Caco-2 (cell line): ENCODE data around the gene COMTD1. TPM values are rescaled to one million over a fixed set of nuclear protein-coding genes. Genes with fewer than 3 reads are reported as not detected.

Experiments
- BruUV-seq: library from RNA; stranded (reverse); fragments of 400-500 nt; replicated peaks from 2 replicates; lab custom pipeline; 2021; lab: Mats Ljungman, UMichigan
- CTCF ChIA-PET: fragments of 300-600 bp; sonication (Branson Sonifier 250); formaldehyde crosslinking; loops from one replicate; lab custom pipeline; 2022; ENCODE audit warnings: antibody characterized with exemption; lab: Charles Lee
- POLR2A ChIA-PET: fragments of 300-600 bp; sonication (Branson Sonifier 250); formaldehyde crosslinking; loops from one replicate; lab custom pipeline; 2022; ENCODE audit warnings: antibody characterized with exemption; lab: Charles Lee
- DNase-seq, 2 experiments: peaks; one replicate each; pipeline versions ENCODE4 v3.0.0 to v3.0.0-alpha.2; 2020 to 2022
- H3K27me3 ChIP-seq: replicated peaks from 2 replicates; pipeline ENCODE4 v1.6.0; 2011; ENCODE audit warnings: low read length; ENCODE audit not compliant: control insufficient read depth, insufficient read depth
- H3K36me3 ChIP-seq: 2 replicates; pipeline ENCODE4 v1.5.1; 2011; ENCODE audit warnings: low read length; ENCODE audit not compliant: control insufficient read depth, insufficient read depth
- H3K4me1 ChIP-seq: fragments of 250-450 bp; sonication (Bioruptor Pico); 2 replicates; pipeline ENCODE4 v1.5.1; 2020; ENCODE audit warnings: mild to moderate bottlenecking
- H3K4me3 ChIP-seq: 2 replicates; pipeline ENCODE4 v1.5.1; 2011; ENCODE audit warnings: low read depth, mild to moderate bottlenecking, control low read depth, low read length
- H3K9me3 ChIP-seq: fragments of 250-450 bp; sonication (Bioruptor Pico); 2 replicates; pipeline ENCODE4 v1.5.1; 2020; ENCODE audit warnings: mild to moderate bottlenecking, moderate library complexity
- H3K27ac Mint-ChIP-seq: one replicate; pipeline ENCODE4 v1.8.0; 2022; ENCODE audit warnings: mixed read lengths; ENCODE audit not compliant: unreplicated experiment
- H3K27me3 Mint-ChIP-seq: one replicate; pipeline ENCODE4 v1.8.0; 2022; ENCODE audit warnings: mixed read lengths; ENCODE audit not compliant: insufficient read depth, unreplicated experiment
- H3K36me3 Mint-ChIP-seq: one replicate; pipeline ENCODE4 v1.8.0; 2022; ENCODE audit warnings: mild to moderate bottlenecking, mixed read lengths; ENCODE audit not compliant: insufficient read depth, unreplicated experiment
- H3K4me1 Mint-ChIP-seq: one replicate; pipeline ENCODE4 v1.8.0; 2022; ENCODE audit warnings: low read depth, mixed read lengths; ENCODE audit not compliant: unreplicated experiment
- H3K4me3 Mint-ChIP-seq: one replicate; pipeline ENCODE4 v1.8.0; 2022; ENCODE audit warnings: mild to moderate bottlenecking, moderate library complexity, mixed read lengths; ENCODE audit not compliant: unreplicated experiment
- H3K9me3 Mint-ChIP-seq: one replicate; pipeline ENCODE4 v1.8.0; 2022; ENCODE audit warnings: mixed read lengths; ENCODE audit not compliant: unreplicated experiment
- CTCF ChIP-seq, 2 experiments: fragments of 200-600 bp in 1 of 2; IDR thresholded peaks; 1 replicate in 1 of 2; 2 replicates in 1 of 2; pipeline versions ENCODE4 v1.5.1 to v1.8.0; 2011 to 2022; ENCODE audit warnings: antibody characterized with exemption in 1 of 2, control low read depth in 1 of 2, inconsistent platforms in 1 of 2, low read depth in 1 of 2, low read length in 1 of 2, mild to moderate bottlenecking in 1 of 2, moderate library complexity in 1 of 2; ENCODE audit not compliant: insufficient read depth in 1 of 2, severe bottlenecking in 1 of 2, unreplicated experiment in 1 of 2
- intact Hi-C: fragments of 100-400 bp; cut with micrococcal nuclease; formaldehyde crosslinking; loops from one replicate; pipeline ENCODE4 v1.10.0; 2022; ENCODE audit not compliant: unreplicated experiment
- total RNA-seq: library from RNA; stranded (reverse); gene quantifications from 2 replicates; pipeline ENCODE4 v1.2.3, GENCODE V29; 2022

COMTD1 gene
- total RNA-seq, 1 experiment from 2014 or later, result 38.7 TPM

DNA sequence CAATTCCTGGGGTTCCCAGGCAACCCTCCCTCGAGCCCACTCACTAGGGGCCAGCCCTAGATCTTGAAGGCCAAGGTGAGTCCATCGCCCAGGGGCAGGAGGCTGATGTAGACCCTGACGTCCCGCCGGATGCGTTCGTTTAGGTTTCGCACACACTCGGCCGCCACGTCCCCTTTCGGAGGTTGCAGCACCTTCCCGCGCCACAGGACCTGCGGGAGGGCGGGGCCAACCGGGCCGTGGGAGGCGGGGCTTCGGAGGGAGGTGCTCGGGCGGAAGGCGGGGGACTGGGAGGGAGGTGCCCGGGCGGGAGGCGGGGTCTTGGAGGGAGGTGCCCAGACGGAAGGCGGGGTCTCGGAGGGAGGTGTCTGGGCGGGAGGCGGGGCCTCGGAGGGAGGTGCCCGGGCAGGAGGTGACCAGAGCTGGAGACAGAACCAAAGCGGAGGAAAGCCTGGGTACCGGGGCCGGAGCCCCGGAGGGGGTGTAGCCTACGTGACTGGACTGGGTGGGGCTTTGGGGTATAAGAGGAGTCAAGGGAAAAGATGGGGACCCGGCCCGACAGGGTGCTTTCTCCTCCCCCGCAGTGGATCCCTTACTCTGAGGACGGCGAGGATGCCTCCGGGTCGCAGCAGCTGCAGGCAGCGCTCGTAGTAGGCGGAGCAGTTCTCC is 1.6 kb downstream of the COMTD1 start:
- peak overlapping the region; percentile 85 for H3K4me3 Mint-ChIP-seq
- H3K36me3 ChIP-seq, result peaks cover 9% of the 10 kb centered on the region
- no peaks in the 10 kb centered on the region for H3K27me3 ChIP-seq
- peaks cover 57% of the 10 kb centered on the region for H3K36me3 Mint-ChIP-seq
- H3K4me1 Mint-ChIP-seq, result peaks cover 41% of the 10 kb centered on the region
- H3K9me3 ChIP-seq, result no peaks in the 10 kb centered on the region
- ChIA-PET POLR2A (interaction anchor here (0.5 to 3.1 kb wide), 6 partner anchors 9 to 1979 kb away, joined by 3 to 32 read pairs (median 4); partner anchors contain the start of gene VDAC2), CTCF (interaction anchor here (0.6 to 3.5 kb wide), 8 partner anchors 9 to 991 kb away, joined by 3 to 108 read pairs (median 4); partner anchors contain the start of gene KAT6B)
- TF ChIP-seq CTCF (IDR thresholded peaks at IDR 0.05; ENCODE audit: insufficient read depth in 1 of 2, low read depth in 1 of 2, low read length in 1 of 2, severe bottlenecking in 1 of 2, unreplicated experiment in 1 of 2), result no peak
- no peaks in the 10 kb centered on the region for H3K9me3 Mint-ChIP-seq
- H3K27me3 Mint-ChIP-seq, result no peaks in the 10 kb centered on the region
- peaks cover 51% of the 10 kb centered on the region for H3K4me1 ChIP-seq
- DNase-seq, result peak; percentile 98
- intact Hi-C loops, result loop anchor here (1.0 to 10.0 kb wide), 4 partner anchors 9 to 969 kb away; no protein-coding TSS in a partner anchor
- BruUV-seq, result TSS peak; percentile 24
- H3K27ac Mint-ChIP-seq, result peak overlapping the region; percentile 34
- peak overlapping the region; percentile 89 for H3K4me3 ChIP-seq

DNA sequence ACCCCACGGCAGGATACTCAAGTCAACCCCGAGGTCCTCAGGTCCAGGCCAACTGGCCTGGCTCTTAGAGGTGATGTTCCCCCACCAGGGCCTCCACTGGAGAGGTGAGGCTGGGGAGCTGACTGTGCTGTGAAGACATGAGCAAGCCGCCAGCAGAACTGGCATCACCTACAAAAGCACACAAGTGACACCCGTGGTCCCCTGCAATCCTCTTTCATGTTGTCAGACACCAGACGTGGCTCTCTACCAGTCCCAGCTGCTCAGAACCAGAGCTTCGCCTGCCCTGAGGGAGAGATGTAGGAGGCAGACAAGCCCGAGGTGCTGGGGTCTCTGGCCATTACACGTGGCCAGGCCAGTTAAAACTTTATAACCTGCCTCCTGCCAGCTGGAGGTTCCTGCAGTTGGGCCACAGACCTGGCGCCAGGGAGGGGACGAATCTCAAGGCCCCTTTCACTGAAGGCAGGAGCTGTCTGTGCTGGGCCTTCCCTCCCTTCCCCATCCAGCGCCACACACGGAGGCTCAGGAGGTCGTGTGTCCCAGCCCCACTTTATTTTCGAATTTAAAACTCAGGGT is 2.2 kb downstream of the COMTD1 start:
- Mint-ChIP-seq H3K4me1 (peaks cover 47% of the 10 kb centered on the region), H3K27me3 (no peaks in the 10 kb centered on the region), H3K36me3 (peaks cover 64% of the 10 kb centered on the region), H3K4me3 (peak overlapping the region; percentile 85), H3K27ac (peak overlapping the region; percentile 34), H3K9me3 (no peaks in the 10 kb centered on the region)
- BruUV-seq, result no TSS peak
- peaks cover 9% of the 10 kb centered on the region for H3K36me3 ChIP-seq
- no peaks in the 10 kb centered on the region for H3K9me3 ChIP-seq
- ChIA-PET POLR2A (interaction anchor here (1.0 to 3.1 kb wide), 4 partner anchors 8 to 168 kb away, joined by 3 to 32 read pairs (median 6); partner anchors contain the start of gene VDAC2), CTCF (interaction anchor here (0.6 to 3.5 kb wide), 5 partner anchors 8 to 398 kb away, joined by 3 to 108 read pairs (median 3); no protein-coding TSS in a partner anchor)
- no peak for TF ChIP-seq CTCF (IDR thresholded peaks at IDR 0.05; ENCODE audit: insufficient read depth in 1 of 2, low read depth in 1 of 2, low read length in 1 of 2, severe bottlenecking in 1 of 2, unreplicated experiment in 1 of 2)
- DNase-seq, result peak in 1 of 2 experiments; percentile 30
- intact Hi-C loops, result loop anchor here (1.0 to 10.0 kb wide), 4 partner anchors 8 to 969 kb away; no protein-coding TSS in a partner anchor
- H3K27me3 ChIP-seq, result no peaks in the 10 kb centered on the region
- peaks cover 55% of the 10 kb centered on the region for H3K4me1 ChIP-seq
- H3K4me3 ChIP-seq, result peak overlapping the region; percentile 6; the same call in 1 of the 2 replicates
